ENCODE results near the gene PPCDC.

PPCDC gene

DNA sequence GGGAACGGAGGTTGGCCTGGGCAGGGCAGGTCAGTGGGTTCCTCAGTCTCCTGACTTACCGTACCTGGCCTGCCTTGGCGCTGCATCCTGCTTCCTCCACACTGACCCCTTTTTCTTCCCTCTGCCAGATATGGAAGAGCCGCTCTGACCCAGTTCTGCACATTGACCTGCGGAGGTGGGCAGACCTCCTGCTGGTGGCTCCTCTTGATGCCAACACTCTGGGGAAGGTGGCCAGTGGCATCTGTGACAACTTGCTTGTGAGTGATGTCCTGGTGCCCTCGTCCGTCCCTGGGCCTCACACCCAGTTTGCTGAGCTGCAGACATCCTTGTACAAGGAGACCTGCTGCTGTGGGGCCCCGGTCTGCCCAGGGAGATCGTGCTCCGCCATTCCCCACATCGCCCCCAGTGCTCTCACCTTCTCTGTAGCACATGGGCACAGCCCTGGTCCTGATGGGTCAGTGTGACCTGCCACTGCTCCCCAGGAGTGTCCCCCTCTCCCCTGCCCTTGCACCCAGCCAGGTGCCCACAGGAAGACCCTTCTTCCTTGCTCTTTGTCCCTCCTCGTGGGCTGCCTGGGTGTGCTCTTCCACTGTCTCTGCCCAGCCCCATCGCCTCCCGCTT is 21.0 kb downstream of the PPCDC start:
- DNase-seq (ENCODE audit: low read depth): no peak

DNA sequence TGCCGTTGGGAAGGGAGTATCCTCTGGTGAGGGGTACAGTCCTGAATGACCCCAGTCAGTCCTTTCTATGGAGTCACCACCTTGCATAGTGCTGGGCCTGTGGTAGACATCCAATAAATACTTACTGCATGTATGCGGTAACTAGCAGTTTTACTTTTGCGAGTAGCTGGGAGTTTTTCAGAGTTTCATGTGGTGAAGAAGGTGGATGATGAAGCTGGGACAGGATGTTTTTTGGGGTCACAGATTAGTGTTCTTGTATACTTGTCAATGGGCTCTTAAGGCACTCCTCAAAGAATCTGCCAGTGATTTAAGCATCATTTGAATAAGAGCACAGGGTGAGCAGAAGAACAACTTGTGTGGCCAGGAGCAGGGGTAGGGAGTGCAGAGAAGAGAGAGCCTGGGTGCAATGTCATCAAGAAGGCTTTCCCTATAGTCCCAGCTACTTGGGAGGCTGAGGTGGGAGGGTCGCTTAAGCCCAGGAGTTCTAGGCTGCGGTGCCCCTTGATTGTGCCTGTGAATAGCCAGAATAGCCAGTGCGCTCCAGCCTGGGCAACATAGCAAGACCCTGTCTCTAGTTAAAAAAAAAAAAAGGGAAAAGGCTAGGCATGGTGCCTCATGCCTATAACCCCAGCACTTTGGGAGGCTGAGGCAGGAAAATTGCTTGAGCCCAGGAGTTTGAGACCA is 22.1 kb downstream of the PPCDC start:
- no peak for DNase-seq (ENCODE audit: low read depth)

DNA sequence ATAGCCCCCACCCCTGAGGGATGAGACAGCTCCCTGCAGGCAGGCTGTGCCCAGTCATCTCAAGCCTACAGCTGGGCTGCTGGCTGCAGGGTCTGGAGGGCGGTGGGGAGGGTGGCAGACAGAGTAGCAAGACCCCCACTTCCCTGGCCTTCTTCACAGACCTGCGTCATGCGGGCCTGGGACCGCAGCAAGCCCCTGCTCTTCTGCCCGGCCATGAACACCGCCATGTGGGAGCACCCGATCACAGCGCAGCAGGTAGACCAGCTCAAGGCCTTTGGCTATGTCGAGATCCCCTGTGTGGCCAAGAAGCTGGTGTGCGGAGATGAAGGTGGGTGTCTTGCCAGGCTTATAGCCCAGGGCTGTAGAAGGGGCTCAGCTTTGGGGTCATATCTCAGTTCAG is 25.0 kb downstream of the PPCDC start:
- DNase-seq (ENCODE audit: low read depth): no peak

DNA sequence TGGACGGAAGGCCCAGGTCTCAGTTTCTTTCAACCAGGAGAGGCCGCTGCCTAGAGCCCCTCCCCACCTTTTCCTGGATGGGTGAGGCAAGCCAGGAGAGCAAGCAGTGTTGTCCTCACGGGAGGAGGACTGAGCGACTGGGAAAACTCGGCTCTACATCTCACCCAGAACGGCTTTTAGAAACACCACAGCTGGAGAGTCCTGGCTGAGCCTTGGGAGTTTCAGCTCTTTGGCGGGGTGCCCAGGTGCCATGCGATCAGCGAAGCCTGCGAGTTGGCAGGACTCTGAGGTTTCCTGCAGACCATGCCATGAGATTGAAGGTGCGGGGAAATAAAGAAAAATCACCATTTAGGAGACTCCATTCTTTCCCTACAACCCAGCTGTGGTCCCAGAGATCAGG is 26.0 kb downstream of the PPCDC start:
- no peak for DNase-seq (ENCODE audit: low read depth)

DNA sequence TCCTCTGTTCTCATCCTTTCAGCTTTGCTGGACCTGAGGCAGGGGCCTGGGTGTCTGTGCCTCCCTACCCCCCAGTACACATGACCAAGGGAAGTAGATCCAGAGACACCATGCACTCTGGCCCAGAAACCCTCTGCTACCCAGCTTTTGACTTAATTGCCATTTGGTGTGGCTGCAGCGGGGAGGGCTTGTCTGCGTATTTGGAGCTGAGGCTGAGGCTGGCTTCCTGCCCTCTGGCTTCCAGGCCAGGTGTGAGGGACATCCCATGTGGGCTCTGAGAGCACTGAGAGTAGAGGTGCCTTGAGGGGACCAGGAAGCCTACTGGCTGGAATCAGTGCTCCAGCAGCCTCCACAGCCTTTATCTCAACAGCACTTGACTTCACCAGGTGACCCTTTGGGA is 26.9 kb downstream of the PPCDC start:
- DNase-seq (ENCODE audit: low read depth): no peak

DNA sequence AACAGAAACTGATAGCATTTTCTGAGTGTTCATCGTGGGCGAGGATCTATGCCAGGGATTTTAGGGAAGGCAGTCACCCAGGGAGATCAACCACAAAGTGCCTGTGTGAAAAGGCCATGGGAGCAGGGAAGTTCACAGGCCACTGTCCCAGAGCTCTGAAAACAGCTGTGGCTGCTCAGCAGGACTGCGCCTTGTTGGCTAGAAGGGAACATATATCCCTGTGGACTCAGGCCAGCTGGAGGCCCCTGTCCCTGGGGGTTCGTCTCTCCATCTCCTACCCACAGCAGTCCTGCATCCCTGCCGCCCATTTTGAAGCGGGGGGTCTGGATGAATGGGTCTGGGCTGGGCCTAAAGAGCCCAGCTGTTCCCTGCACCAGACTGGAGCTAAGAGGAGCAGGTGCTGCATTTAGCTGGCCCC is 27.8 kb downstream of the PPCDC start:
- DNase-seq (ENCODE audit: low read depth): no peak

DNA sequence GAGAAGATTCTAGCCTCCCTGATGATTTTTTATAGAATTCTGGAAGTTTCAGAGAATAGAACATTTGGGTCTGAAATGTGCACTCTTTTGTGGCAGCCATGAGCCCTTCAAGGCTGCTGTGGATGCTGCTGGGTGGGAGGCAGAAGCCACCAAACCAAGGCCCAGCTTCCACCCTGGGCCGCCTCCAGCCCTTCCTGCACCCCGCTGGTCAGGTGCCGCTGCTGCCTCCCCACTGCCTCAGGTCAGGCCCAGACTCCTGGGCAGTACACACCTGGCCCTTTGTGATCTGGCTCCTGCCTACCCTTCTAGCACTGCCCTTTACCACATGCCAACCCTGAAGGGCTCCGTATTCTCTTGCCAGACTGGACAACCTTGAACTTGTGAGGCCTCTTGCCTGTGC is 28.3 kb downstream of the PPCDC start:
- DNase-seq (ENCODE audit: low read depth): no peak

DNA sequence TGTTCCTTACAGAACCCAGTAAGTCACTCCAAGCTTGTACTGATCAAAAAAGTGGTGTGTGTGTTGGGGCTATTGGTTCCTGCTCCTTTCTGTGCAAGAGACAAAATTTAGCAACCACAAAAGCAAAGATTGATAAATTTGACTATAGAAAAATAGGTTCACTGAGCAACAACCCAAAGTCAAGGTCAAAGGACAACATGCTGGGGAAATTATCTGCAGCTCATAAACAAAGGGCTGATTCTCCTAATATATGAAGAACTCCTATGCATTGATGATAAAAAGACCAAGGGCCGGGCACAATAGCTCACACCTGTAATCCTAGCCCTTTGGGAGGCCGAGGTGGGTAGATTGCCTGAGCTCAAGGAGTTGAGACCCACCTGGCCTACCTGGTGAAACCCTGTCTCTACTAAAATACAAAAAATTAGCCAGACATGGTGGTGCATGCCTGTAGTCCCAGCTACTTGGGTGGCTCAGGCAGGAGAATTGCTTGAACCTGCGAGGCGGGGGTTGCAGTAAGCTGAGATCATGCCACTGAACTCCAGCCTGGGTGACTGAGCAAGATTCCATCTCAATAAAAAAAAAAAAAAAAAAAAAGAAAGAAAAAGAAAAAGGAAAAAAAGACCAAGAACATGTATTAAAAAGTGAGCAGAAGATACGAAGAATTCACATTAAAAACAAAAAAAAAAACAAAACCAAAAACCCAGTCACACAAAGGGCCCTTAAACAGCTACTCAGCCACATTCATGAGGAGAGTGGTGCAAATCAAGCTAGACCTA is 29.8 kb downstream of the PPCDC start:
- DNase-seq (ENCODE audit: low read depth): no peak

DNA sequence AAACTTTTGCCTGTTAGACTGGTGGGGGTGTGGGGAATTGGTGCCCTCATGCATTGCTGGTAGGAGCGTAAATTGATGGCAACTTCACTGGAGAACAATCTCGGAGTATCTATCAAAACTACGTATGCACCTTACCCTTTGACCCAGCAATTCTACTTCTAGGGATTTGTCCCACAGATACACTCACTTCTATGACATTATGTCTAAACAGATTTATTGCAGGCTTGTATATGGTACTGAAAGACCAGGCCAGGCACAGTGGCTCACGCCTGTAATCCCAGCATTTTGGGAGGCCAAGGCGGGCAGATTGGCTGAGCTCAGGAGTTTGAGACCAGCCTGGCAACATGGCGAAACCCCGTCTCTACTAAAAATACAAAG is 30.3 kb downstream of the PPCDC start:
- DNase-seq (ENCODE audit: low read depth): no peak

DNA sequence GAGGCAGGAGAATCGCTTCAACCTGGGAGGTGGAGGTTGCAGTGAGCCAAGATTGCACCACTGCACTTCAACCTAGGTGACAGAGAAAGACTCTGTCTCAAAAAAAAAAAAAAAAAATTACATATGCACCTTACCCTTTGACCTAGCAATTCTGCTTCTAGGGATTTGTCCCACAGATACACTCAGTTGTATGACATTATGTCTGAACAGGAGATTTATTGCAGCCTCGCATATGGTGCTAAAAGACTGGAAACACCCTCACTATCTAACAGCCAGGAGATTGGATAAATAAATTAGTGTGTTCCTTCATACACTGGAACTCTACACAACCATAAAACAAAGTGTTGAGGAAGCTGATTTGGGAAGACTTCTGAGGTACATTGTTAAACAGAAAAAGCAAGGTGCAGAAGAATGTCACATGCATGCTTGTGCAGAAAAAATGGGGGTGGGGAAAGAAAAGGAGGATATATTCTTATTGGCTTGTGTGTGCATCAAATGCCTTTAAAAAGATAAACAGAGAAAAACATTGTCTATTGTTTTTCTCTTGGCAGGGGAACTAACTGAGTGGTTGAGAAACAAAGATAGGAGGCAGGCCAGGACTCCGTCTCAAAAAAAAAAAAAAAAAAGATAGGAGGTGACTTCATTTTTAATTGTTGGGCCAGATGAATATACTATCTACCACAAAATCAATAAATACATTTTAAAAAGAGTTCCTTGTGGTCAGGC is 30.9 kb downstream of the PPCDC start:
- no peak for DNase-seq (ENCODE audit: low read depth)

DNA sequence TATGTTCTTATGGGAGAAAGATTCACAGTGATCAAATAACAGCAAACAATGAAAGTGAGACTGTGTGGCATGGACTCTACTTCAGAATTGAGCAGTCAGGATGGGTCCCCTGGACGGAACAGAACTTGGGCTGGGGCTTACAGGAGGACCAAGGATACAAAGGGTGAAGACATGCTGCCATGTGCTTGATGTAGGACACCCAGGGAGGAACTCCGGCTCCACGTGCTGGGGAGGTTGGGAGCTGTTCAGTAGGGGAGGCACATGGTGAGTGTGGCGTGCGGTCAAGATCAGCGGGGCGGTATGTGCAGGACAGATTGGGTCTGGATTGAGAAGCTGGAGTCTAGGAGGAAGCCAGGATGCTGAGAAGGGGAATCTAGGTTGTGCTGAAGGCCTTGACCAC is 32.6 kb downstream of the PPCDC start:
- DNase-seq (ENCODE audit: low read depth): no peak

DNA sequence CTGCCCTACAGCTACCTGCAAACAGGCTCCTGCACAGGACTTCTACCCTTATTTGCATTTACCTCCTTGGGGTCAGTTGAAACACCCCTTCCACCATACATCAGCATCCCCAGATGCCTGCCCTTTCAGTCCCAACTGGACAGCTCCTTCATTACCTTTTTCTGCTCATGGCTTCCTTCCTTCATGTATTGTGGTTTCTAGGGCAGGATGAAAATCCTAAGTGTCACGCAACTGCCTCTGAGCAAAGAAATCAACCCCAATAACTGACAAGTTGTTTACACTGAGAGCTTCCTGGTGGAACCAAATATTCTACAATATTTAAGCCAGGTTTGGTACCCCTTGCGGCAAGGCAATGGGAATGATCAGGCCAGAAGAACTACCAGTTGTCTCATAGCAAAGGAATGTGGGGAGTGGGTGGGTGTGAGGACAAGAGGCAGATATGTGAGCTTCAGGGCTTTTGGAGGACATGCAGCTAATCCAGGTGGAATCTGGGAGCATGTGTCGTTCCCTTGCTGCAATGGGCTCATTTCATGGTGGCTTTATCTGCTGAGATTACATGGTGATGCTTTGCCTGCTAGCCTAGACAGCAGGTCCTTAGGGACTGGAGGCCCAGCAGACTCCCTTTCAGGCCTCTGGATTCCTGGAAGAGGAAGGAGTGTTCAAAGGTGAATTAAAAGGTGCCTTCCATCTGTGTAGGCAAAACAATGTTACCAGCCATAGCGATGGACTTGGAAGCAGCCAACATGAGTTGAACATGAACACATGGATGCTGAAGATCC is 34.9 kb downstream of the PPCDC start:
- no peak for DNase-seq (ENCODE audit: low read depth)

DNA sequence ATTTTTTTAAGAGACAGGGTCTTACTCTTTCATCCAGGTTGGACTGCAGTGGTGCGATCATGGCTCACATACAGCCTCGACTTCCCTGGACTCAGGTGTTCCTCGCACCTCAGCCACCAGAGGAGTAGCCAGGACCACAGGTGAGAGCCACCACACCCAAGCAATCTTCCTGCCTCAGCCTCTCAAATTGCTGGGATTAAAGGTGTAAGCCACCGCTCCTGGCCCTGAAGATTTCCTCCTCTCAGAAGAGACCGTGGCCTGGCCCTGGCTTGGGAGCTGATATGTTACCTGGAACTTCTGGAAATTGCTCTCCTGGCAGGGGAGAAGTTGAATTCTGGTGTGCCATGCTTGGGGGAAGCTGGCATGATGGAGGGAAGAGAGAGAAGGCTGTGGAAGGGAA is 36.2 kb downstream of the PPCDC start:
- no peak for DNase-seq (ENCODE audit: low read depth)

DNA sequence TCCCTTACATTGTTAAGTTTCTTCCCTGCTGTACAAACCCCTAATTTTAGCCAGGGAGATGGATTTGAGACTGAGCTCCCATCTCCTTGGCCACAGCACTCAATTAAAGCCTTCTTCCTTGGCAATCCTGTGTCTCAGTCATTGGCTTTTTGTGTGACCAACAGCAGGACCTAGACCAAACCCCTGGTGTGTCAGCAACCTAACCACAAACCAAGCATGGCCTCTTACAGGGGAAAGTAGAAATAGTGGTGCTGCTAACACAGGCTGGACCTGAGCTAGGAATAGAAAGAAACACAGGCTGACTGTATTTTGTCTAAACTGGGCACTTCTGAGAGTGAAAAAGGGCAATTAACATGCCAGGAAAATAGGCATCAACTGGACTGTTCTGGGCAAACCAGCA is 37.9 kb downstream of the PPCDC start:
- peak; percentile 64 for DNase-seq (ENCODE audit: low read depth)

DNA sequence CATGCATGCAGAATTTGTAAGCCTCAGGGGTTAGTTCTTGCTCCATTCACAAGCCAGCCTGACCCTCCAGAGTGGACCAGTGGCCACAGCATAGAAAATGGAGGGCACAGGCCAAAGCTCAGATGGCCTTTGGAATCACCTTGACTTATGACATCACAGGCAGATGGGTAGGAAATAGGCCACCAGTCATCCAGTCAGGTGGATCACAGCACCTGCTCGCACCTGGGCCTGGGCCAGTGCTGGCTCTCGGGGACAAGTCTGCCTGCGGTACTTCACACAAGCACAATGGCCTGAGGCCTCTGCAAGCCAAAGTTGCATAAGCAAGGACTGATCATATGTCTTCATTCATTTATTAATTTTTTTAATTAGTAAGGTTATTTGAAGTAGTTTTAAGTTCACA is 39.3 kb downstream of the PPCDC start:
- DNase-seq (ENCODE audit: low read depth): no peak

DNA sequence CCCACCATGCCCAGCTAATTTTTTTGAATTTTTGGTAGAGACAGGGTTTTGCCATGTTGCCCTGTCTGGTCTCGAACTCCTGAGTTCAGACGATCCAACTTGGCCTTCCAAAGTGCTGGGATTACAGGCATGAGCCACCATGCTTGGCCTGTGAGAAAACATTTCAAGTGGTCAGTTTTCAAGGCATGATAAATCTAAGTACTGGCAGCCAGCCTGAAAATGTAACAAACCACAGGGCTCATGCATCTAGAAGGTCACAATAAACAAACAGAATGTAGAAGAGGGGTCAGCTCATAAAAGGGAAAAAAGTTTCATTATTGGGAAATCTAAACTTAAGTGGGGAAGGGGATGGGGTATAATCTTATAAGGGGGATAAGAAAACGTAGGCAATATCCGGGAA is 39.9 kb downstream of the PPCDC start:
- peak; percentile 82 for DNase-seq (ENCODE audit: low read depth)

DNA sequence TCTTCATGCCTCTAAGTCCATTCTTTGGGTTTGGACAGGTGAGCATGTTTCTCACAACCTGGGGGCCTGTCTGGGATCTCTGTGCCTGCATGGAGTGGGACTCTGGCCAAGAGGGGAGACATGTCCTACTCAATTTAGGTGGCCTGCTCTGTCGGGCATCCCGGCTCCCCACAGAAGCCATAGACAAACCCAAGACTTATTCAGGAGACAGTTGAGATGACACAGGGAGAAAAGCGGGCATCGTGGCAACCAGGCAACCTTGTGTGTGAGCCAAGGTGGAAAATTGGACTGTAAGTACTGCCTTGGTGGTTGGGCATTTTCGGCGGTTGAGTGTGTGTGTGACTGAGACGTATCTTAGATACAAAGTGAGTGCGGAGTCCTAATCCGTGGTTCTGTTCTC is 40.5 kb downstream of the PPCDC start:
- no peak for DNase-seq (ENCODE audit: low read depth)

DNA sequence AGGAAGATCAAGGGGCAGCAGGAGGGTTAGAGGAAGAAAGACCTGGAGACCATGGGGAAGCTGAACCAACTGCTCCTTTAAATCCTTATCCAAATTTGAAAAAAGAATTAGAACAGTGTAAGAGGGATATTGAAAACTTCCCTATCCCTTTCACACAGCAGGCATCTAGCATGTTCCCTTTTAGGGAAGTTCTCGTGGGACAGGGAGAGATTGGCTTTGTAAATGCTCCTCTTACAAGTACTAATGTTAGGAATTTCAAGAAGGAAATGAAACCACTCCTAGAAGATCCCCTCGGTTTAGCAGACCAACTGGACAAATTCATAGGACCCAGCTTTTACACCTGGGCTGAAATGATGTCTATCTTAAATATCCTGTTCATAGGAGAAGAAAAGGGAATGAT is 41.5 kb downstream of the PPCDC start:
- peak; percentile 42 for DNase-seq (ENCODE audit: low read depth)

DNA sequence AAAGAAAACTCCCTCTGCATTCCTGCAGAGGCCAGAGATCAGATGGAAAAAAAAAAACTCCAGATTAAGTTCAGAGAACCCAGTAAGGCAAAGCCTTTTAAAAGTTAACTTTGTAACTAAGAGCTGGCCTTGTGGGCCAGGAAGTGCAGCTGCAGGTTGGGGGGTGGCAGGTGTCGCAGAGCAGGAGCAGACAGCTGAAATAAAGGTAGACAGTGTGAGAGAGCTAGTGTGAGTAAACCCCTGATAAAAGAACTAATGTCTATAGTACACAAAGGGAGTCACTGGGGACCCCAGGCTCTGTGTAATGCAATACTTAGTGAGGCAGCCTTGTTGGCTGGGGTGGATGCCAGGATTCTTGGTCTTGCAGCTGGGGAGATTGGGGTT is 42.1 kb downstream of the PPCDC start:
- no peak for DNase-seq (ENCODE audit: low read depth)

DNA sequence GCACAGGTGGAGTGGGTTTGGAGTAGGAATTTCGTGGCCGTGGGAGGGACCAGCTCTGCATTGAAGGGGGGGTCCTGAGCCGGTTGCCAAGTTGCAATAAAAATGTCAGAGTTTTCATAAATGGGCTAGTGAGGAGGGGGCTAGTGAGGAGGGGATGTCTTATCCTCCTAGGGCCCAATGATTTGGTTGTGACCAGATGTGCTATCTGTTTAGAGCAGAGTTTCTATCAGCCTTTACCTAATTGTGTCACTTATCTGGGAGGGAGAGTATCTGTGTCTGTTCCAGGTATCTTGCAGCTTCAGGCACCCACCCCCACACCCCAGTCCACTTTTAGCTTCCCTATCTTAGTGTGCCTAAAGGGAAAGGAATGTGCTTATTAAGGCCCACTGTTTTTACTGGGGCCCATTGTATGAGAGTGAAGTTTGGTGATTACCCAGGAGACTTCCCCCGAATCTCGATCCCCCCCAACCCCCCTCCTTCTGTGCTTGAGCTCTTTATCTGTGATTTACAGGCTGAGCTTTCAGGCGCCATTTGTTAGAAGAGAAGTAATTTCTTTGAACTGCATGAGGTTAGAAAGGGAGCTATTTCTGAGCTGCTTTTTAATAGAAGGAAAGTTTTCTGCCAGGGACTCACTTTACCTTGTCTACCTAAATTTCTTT is 42.6 kb downstream of the PPCDC start:
- DNase-seq (ENCODE audit: low read depth): peak; percentile 43

DNA sequence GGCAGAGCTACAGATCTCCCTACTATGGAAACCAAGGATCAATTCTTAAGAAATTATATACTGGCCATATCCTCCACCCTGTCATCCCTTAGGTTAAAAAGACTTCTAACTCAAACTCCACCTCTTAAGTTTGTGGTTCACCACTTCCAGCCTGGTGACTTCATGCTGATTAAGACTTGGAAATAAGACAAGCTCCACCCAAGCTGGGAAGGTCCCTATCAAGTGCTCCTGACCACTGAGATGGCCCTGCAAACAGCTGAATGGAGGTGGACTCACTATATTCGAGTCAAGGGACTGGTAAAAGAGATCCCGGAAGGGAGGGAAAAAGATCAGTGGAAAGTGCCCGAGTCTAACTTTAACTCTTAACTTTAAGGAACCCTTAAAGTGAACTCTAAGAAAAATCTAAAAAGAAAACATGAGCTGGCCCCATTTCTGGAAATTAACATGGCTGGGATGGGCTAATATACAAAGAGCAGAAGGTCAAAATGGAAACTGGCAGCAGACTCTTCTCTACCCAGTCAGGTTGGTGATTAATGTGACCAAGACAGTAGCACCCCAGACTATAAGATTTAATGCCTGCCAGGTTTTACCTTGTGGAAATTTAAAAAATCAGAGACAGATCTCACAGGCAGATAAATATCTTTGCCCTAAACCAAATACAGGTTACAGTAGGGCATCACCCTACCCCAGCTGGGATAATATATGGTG is 43.9 kb downstream of the PPCDC start:
- DNase-seq (ENCODE audit: low read depth): peak; percentile 73

Measured in EH (cell line).